Amniotic epithelial cell (primary cell): ENCODE data around the gene OLFML2A.
"Not testable (repeated sequence)": the region's sequence is repeated elsewhere in the genome, so short reads cannot be mapped to it uniquely, and the experiment has no call there.

Experiments used
- DNase-seq: peaks from one replicate; pipeline ENCODE4 v3.0.0-alpha.2; 2010; ENCODE audit warnings: low read depth

OLFML2A gene

GRCh38 chr9:124776954-124777648 is at the start of gene OLFML2A:
Gene OLFML2A (plus strand): TSS chr9:124777133. CDS start chr9:124777271, 138 bp downstream.
- no peak for DNase-seq

GRCh38 chr9:124730772-124731171 is 46.2 kb upstream of the OLFML2A start:
- DNase-seq: no peak

- DNase-seq: no peak
These were observed 42.8 kb upstream of the OLFML2A start for GRCh38 chr9:124733964-124734740.

GRCh38 chr9:124734741-124735083 is 42.2 kb upstream of the OLFML2A start:
- not testable (repeated sequence) for DNase-seq

GRCh38 chr9:124735121-124735520 is 41.8 kb upstream of the OLFML2A start:
- DNase-seq: peak; percentile 63

- not testable (repeated sequence) for DNase-seq
These were observed 38.9 kb upstream of the OLFML2A start for GRCh38 chr9:124738075-124738474.

- DNase-seq: no peak
These were observed 37.6 kb upstream of the OLFML2A start for GRCh38 chr9:124739360-124739759.

GRCh38 chr9:124741149-124741548 is 35.8 kb upstream of the OLFML2A start:
- DNase-seq: no peak

- DNase-seq: no peak
These were observed 35.3 kb upstream of the OLFML2A start for GRCh38 chr9:124741662-124742061.

GRCh38 chr9:124742940-124743339 is 34.0 kb upstream of the OLFML2A start:
- no peak for DNase-seq

- DNase-seq: peak; percentile 45
These were observed 33.1 kb upstream of the OLFML2A start for GRCh38 chr9:124743686-124744348.

- DNase-seq: no peak
These were observed 29.9 kb upstream of the OLFML2A start for GRCh38 chr9:124747065-124747464.

GRCh38 chr9:124749284-124749683 is 27.6 kb upstream of the OLFML2A start:
- no peak for DNase-seq

GRCh38 chr9:124749781-124750180 is 27.2 kb upstream of the OLFML2A start:
- no peak for DNase-seq

GRCh38 chr9:124752967-124753366 is 24.0 kb upstream of the OLFML2A start:
- DNase-seq: peak; percentile 68

- DNase-seq: peak; percentile 27
These were observed 22.6 kb upstream of the OLFML2A start for GRCh38 chr9:124754289-124754688.

- DNase-seq: no peak
These were observed 21.9 kb upstream of the OLFML2A start for GRCh38 chr9:124755061-124755460.

GRCh38 chr9:124756011-124756410 is 20.9 kb upstream of the OLFML2A start:
- DNase-seq: no peak

GRCh38 chr9:124757616-124758015 is 19.3 kb upstream of the OLFML2A start:
- DNase-seq: no peak

GRCh38 chr9:124758061-124758460 is 18.9 kb upstream of the OLFML2A start:
- no peak for DNase-seq

GRCh38 chr9:124758691-124759090 is 18.2 kb upstream of the OLFML2A start:
- no peak for DNase-seq

GRCh38 chr9:124759327-124759726 is 17.6 kb upstream of the OLFML2A start:
- no peak for DNase-seq

GRCh38 chr9:124760719-124761118 is 16.2 kb upstream of the OLFML2A start:
- no peak for DNase-seq
